Measurements from ENCODE around the gene SLX4.

- no peak for TF ChIP-seq CTCF (IDR thresholded peaks at IDR 0.05)
- TF ChIP-seq POLR2A (IDR thresholded peaks at IDR 0.05) = no peak
Measured at GRCh38 chr16:3578610-3579551, 32.5 kb downstream of the SLX4 start.

All from lower leg skin (tissue), 3 donors.